GM21360 (cell line): ENCODE measurements around the gene SPDYE1.
"Not testable (repeated sequence)": the region's sequence is repeated elsewhere in the genome, so short reads cannot be mapped to it uniquely, and the experiment has no call there.

Source experiments
- ATAC-seq: cut with Tn5 transposase; IDR thresholded peaks from one replicate; pipeline ENCODE4 v1.9.1; 2021; ENCODE audit warnings: mild to moderate bottlenecking, moderate library complexity; ENCODE audit not compliant: unreplicated experiment

The SPDYE1 gene

GRCh38 chr7:43997532-43997931 lies at the start of gene SPDYE1:
Gene SPDYE1 (plus strand): TSS chr7:43997897. CDS start chr7:43999950, 2,053 bp downstream.
- ATAC-seq, result not testable (repeated sequence)

- no peak for ATAC-seq
Measured at GRCh38 chr7:43952028-43952427, 45.7 kb upstream of the SPDYE1 start.

- ATAC-seq, result no peak
Measured at GRCh38 chr7:43953071-43953470, 44.6 kb upstream of the SPDYE1 start.

- peak; percentile 54 for ATAC-seq
Measured at GRCh38 chr7:43954524-43955228, 43.0 kb upstream of the SPDYE1 start.

GRCh38 chr7:43956027-43956426 lies 41.7 kb upstream of the SPDYE1 start:
- ATAC-seq, result no peak

- no peak for ATAC-seq
Measured at GRCh38 chr7:43960933-43961332, 36.8 kb upstream of the SPDYE1 start.

GRCh38 chr7:43966392-43966791 lies 31.3 kb upstream of the SPDYE1 start:
- ATAC-seq, result not testable (repeated sequence)

GRCh38 chr7:43968172-43969040 lies 29.3 kb upstream of the SPDYE1 start:
- ATAC-seq, result not testable (repeated sequence)

GRCh38 chr7:43969586-43969985 lies 28.1 kb upstream of the SPDYE1 start:
- not testable (repeated sequence) for ATAC-seq

- ATAC-seq, result not testable (repeated sequence)
Measured at GRCh38 chr7:43970698-43971097, 27.0 kb upstream of the SPDYE1 start.

GRCh38 chr7:43974033-43974573 lies 23.6 kb upstream of the SPDYE1 start:
- ATAC-seq, result not testable (repeated sequence)

GRCh38 chr7:43974725-43975482 lies 22.8 kb upstream of the SPDYE1 start:
- not testable (repeated sequence) for ATAC-seq

- no peak for ATAC-seq
Measured at GRCh38 chr7:43977525-43977924, 20.2 kb upstream of the SPDYE1 start.

GRCh38 chr7:43978102-43978501 lies 19.6 kb upstream of the SPDYE1 start:
- not testable (repeated sequence) for ATAC-seq

GRCh38 chr7:43982848-43983247 lies 14.8 kb upstream of the SPDYE1 start:
- not testable (repeated sequence) for ATAC-seq

- ATAC-seq, result not testable (repeated sequence)
Measured at GRCh38 chr7:43983736-43984135, 14.0 kb upstream of the SPDYE1 start.

- ATAC-seq, result peak; percentile 70
Measured at GRCh38 chr7:43985904-43986864, 11.5 kb upstream of the SPDYE1 start.

GRCh38 chr7:43987476-43987875 lies 10.2 kb upstream of the SPDYE1 start:
- not testable (repeated sequence) for ATAC-seq

GRCh38 chr7:43990011-43990585 lies 7.6 kb upstream of the SPDYE1 start:
- not testable (repeated sequence) for ATAC-seq
